HG03442 (cell line): ENCODE results near the gene USP32.
"Not testable (repeated sequence)": the region's sequence is repeated elsewhere in the genome, so short reads cannot be mapped to it uniquely, and the experiment has no call there.

Experiments used
- ATAC-seq: cut with Tn5 transposase; IDR thresholded peaks from one replicate; pipeline ENCODE4 v1.9.1; 2021; ENCODE audit warnings: mild to moderate bottlenecking, moderate library complexity; ENCODE audit not compliant: unreplicated experiment

USP32 gene

DNA sequence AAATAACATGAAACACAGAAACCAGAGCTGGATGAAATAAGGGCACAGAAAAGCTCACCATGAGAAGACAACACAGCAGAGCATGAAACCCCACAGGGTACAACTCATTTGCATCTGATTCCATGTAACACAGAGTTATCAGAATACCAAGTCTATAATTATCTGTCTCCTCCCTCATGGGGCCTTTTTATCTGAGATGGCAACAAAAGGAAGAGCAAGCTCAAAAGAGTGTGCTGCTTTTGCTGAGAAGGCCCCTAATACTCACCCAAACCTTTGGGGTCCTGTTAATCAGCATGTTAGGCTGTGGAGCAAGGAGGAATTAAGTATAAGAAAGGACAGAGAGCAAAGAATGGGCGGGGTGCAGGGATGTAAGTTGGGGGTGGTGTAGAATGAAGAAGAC lies 205.6 kb downstream of the USP32 start:
- ATAC-seq, result not testable (repeated sequence)

DNA sequence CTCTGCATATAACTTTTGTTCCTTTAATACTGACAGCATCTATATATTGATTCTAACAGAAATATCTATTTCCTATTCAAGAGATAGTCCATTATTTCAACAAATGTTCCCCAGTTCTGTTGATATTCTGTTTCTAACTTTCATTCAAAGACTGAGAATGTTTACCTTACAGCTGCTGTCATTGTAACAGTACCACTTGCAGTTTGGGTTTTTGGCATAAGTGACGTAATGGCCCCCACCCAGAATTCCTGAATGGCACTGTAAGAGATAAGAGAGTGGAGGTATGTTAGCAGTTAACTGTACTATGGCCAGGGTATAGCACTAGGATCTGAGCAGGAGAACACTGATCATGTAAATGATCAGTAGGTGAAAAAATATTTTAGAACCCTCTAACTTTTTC lies 211.6 kb downstream of the USP32 start:
- not testable (repeated sequence) for ATAC-seq

DNA sequence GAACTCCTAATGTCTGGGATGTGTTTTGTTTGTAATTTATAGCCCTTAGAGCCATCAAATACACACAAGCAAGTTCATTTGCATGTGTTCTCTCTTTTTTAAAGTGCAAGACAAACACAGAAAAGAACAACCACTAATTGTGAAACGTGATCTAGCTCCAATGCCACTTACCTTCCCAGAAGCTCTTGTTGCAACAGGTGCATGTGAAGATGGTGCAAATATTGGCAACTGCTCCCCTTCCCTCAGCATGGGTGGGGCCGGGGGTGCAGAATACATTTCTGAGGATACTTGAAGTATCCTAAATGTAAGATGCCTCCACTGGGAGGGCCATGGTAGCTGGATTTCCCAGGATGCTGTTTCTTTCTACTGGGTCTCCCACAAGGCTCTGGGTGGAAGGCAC lies 213.8 kb downstream of the USP32 start:
- ATAC-seq, result not testable (repeated sequence)

- ATAC-seq, result not testable (repeated sequence)
Observed at GRCh38 chr17:60176763-60177162, 215.2 kb downstream of the USP32 start.

DNA sequence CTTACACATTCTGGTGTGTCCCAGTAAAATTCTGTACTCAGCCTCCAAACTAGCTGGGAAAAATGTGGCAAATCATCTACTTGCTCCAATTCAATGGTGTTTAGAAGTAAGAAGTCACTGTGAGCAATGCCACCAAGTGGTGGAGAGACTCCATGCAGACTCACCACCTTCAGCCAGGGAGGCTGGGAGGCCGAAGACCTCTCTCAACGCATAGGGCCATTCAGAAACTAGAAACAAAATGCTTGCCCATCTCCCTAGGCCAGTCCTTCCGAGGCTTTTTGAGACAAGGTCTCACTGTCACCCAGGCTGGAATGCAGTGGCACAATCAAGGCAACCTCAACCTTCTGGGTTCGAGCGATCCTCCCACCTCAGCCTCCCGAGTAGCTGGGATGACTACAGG lies 217.2 kb downstream of the USP32 start:
- ATAC-seq, result not testable (repeated sequence)

DNA sequence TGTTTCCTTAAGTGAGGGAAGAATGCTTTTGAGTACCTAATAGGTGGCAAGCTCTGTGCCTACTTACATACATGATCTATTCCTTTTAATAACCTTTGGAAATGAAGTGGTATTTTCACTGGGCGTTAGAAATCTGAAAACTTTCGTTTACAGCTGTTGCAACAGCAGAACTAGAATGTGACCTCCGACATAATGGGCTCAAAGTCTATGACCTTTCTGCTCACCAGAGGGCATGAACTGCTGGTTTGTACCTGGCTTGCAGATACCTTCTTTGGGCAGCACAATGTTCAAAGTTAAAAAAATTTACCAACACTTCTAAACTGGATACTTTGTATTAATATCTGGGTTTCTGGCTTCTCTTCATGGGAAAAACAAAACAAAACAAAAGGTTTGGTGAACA lies 217.9 kb downstream of the USP32 start:
- ATAC-seq, result no peak

DNA sequence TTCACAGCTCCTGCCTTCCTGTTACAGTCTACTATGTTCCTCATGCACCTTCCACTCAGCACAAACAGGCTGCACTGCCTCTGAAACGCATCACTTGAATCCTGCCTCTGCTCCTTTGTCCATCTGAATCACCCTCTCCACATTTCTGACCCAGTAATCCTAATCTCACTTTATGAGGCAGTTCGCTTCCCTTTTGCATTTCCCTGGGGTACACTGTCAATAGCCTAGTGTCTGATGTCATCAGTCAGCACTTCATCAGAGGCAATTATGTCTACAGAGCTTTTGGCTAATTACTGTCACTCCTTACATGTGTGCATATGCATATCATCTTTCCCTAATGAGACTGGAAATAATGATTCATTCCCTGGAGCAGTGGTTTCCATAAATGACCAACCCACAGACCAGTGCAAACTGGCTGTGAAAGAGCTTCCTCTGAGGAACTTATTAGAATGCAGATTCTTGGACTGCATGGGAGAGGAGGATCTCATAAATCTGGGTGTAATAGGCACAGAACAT lies 218.6 kb downstream of the USP32 start:
- ATAC-seq, result no peak

DNA sequence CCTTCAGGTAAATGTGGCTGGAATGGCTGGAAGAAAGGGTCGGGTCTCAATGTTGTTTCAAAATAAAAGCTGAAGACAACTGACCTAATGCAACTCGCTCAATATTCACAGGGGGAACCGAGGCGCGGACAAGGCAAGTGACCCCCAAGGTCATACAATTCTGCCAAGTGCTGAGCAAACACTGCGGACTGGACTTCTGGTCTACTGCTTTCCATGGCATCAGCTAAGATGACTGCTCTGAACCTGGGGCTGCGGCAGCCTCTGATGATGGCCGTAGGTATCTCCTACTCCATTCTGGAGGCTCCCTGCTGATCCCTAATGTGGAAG lies 220.2 kb downstream of the USP32 start:
- no peak for ATAC-seq

DNA sequence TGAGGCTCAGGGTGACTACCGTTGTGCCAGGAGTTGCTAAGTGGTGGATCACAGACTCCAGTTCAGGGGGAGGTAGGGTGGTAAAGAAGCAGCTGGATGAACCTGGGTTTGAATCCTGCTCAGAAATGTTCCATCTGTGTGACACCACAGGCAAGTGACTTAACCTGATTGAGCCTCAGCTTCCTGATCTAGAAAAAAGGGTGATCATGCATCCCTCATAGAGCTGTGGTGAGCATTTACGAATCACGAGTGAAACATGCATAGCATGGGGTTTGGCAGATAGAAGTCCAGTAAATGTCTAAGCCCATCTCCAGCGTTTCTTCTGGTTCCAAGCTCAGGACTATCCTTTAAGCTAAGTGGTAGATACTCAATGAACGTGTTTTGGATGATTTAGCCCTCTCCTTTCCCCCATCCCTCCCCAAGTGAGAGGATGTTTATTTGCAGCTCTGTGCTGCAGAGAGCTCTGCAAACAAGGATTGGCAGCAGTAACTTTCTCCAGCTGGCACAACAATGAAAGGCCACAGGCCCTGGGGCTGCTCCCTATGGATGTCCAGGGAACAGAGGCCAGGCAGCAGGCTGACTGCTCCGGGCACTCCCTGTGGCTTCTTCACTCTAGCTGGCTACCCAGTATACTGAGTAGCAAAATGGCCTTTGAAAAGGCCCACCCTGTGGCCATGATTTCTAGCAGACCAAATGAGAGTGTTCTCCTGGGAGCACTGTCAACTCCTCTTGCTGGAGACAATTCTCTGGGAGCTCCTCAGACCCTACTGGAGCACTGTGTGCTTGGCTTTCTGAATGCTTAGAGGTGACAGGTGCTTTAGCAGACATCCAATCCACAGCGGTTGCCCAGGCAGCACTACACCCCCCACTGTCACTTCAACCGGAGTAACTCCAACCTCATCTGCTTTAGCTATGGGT lies 220.8 kb downstream of the USP32 start:
- ATAC-seq, result no peak

GRCh38 chr17:60169921-60170817 lies 221.8 kb downstream of the USP32 start:
- ATAC-seq, result no peak

- ATAC-seq, result no peak
Observed at GRCh38 chr17:60168654-60169053, 223.3 kb downstream of the USP32 start.

DNA sequence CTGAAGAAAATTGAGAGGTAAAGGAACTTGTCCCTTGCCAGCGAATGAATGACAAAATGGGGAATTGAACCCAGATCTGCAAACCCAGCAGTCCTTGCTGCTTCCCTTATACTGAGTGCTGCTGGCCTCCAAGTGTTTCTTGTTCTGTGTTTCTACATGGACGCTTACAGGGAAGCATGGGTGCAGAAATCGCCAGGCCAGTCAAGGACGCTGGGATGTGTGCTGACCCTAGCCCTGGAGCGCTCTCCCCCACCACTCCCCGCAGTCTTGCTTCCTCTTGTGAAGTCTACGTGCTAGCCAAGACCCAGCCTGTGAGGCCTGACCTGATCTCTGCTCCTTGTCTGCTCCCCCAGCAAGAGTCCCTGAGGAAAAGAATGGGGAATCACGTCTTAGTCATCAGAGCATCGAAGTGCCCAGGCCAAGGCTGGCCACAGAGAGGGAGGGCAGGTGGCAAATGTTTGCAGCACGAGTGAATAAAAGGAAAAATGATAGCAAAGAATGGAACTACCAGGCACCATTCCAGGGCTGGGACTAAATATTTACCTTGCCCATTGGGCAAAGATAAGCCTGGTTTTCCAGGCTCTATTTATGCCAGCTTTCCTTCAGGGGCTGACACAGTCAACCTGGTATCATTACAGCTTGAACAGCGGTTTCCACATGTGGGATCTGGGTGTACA lies 224.7 kb downstream of the USP32 start:
- no peak for ATAC-seq

DNA sequence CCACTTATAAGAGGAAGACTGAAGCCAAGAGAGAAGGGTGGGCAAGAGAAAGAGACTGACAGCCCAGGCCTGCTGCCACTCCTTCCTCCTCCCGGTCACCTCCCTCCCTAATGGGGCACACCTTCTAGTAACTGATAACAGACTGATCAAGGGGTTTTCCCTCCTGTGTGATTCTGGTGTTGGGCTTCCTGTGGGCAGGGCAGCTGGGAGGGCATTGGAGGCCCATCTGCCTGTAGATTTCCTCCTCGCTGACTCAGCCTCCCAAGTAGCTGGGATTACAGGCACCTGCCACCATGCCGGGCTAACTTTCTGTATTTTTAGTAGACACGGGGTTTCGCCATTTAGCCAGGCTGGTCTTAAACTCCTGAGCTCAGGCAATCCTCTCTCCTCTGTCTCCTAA lies 226.0 kb downstream of the USP32 start:
- no peak for ATAC-seq

GRCh38 chr17:60165223-60165622 lies 226.7 kb downstream of the USP32 start:
- ATAC-seq, result no peak

DNA sequence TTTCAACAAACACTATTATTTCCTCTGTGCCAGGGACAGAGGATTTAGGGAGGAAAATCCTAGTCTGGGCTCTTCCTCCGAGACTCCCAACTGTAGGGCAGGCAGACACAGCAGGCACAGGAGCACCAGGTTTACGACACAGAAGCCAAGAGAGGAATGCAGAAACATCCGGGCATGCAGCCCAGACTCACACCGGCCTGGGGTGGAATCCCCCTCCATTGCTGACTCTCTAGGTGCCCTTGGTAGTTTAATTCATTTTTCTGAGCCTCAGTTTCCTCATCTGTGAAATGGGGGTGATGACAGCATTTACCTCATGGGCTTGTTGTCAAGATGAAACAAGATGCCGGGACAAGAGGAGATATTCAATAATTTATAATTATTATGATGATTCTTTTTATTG lies 227.2 kb downstream of the USP32 start:
- no peak for ATAC-seq

DNA sequence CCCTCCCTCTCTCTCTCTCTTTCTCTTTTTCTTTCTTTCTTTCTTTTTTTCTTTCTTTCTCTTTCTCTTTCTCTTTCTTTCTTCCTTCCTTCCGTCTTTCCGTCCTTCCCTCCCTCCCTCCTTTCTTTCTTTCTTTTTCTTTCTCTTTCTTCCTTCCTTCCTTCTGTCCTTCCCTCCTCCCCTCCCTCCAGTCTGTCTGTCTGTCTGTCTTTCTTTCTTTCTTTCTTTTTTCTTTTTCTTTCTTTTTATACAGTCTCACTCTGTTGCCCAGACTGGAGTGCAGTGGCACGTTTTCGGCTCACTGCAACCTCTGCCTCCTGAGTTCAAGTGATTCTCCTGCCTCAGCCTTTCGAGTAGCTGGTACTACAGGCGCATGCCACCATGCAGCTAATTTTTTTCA lies 227.8 kb downstream of the USP32 start:
- no peak for ATAC-seq

DNA sequence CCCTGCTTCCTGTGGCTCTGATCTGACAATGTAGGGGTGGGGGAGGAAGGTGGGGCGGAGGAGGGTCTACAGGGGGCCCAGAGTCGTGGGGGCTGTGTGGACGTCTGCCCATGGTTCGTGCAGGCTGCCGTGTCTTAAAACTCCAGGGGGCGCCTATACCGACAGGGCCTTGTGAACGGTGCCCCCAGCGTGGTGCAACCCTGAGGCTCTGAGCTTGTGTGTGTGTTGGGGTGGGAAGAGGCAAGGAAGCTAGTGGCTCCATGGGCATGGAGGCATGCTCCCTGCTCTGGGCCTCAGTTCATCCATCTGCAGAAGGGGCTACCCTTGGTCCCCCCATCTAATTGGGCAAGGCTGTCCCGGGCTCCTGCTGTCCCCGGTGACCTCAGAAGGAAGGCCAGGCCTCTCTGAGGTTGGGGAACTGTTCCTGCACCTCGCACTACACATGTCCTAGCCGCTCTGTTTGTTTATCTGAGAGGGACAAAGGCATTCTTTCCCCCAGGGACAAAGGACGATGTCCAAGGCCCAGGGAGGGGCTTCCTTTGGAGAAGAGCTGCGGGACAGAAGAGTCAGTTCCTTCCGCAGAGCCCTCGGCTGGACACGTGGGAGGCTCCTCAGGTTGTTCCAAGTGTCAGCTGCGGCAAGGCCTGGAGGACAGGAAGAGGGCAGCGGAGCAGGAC lies 228.7 kb downstream of the USP32 start:
- ATAC-seq, result no peak

GRCh38 chr17:60161598-60162330 lies 230.2 kb downstream of the USP32 start:
- no peak for ATAC-seq

DNA sequence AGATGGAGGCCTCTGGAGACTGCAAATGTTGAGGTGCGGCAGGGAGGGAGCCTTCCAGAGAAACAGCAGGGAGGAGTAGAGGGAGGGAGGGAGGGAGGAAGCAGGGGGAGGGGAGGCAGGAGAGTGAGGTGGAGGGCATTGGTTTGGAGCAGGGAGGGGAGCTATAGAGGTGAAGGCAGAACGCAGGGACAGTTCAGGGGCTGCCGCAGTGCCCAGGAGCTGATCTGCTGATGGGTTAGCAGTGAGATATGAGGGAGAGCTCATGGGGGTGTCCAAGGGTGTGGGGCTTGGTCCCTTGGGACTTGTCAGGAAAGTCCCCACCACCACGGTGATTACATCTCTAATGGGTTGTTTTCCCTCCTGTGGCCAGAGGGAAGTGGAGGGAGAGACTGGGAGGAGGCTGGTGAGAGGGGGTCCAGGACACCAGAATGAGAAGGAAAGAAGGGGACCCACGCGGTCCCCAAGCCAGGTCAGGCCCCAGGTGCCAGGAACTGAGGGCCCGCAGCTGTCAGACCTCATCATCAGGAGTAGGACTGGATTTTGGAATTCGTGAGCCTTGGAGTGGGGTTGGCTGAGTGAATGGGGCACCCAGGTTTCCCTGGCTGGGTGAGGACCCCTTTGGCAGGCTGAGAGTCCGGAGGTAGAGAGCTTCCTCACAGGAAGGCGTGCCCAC lies 231.0 kb downstream of the USP32 start:
- ATAC-seq, result no peak
